Amygdala (tissue), 56 donors: ENCODE measurements around the gene SLC34A3.
A peak's percentile ranks its signal among the peaks of the same experiment; 100 is the strongest.

ENCODE experiments used
- DNase-seq, 56 donors: peaks; one replicate each; lab custom pipeline; 2025; lab: John Stamatoyannopoulos, UW

Gene SLC34A3

GRCh38 chr9:137216188-137216965 lies 14.3 kb upstream of the SLC34A3 start:
- no peak for DNase-seq

GRCh38 chr9:137217276-137218211 lies 13.2 kb upstream of the SLC34A3 start:
- peak in 3 of 56 donors; percentile 16 to 27 (median 19) for DNase-seq

GRCh38 chr9:137218212-137218753 lies 12.4 kb upstream of the SLC34A3 start:
- DNase-seq: no peak

GRCh38 chr9:137218754-137219271 lies 11.9 kb upstream of the SLC34A3 start:
- no peak for DNase-seq

- no peak for DNase-seq
These were observed 10.9 kb upstream of the SLC34A3 start for GRCh38 chr9:137219757-137220316.

GRCh38 chr9:137220317-137221094 lies 10.2 kb upstream of the SLC34A3 start:
- DNase-seq: no peak

- DNase-seq: no peak
These were observed 9.6 kb upstream of the SLC34A3 start for GRCh38 chr9:137221095-137221505.

- no peak for DNase-seq
These were observed 9.1 kb upstream of the SLC34A3 start for GRCh38 chr9:137221506-137222111.

- peak in 8 of 56 donors; percentile 24 to 62 (median 46) for DNase-seq
These were observed 8.3 kb upstream of the SLC34A3 start, which contains the start of gene RNF208 for GRCh38 chr9:137222190-137223077. TSS of gene RNF208 (minus strand) at chr9:137222240. CDS start at chr9:137221212, 1,028 bp downstream.

GRCh38 chr9:137223078-137223970 lies 7.4 kb upstream of the SLC34A3 start:
- DNase-seq: peak; percentile 76 to 100 (median 96)

- no peak for DNase-seq
These were observed 5.6 kb upstream of the SLC34A3 start, which contains the start of gene CYSRT1 for GRCh38 chr9:137224830-137225694. TSS of gene CYSRT1 (plus strand) at chr9:137225174. CDS start at chr9:137225622, 448 bp downstream.

- no peak for DNase-seq
These were observed 4.9 kb upstream of the SLC34A3 start for GRCh38 chr9:137225699-137226331.

- DNase-seq: no peak
These were observed 4.2 kb upstream of the SLC34A3 start for GRCh38 chr9:137226338-137227053.

GRCh38 chr9:137227054-137227852 lies 3.4 kb upstream of the SLC34A3 start, which contains the start of gene RNF224:
TSS of gene RNF224 (plus strand) at chr9:137227502. CDS start at chr9:137228336, 834 bp downstream.
- DNase-seq: peak in 43 of 56 donors; percentile 3 to 75 (median 43)
